Activated CD4-positive, alpha-beta T cell treated with anti-CD3 and anti-CD28 coated beads, Interleukin-2, amount 50 U/mL, for 4 hours (primary cell): ENCODE results near the gene TBC1D5.

Experiments used
- DNase-seq, 2 experiments: peaks; one replicate each; pipeline ENCODE4 v3.0.0-alpha.2; 2020

The TBC1D5 gene

DNA sequence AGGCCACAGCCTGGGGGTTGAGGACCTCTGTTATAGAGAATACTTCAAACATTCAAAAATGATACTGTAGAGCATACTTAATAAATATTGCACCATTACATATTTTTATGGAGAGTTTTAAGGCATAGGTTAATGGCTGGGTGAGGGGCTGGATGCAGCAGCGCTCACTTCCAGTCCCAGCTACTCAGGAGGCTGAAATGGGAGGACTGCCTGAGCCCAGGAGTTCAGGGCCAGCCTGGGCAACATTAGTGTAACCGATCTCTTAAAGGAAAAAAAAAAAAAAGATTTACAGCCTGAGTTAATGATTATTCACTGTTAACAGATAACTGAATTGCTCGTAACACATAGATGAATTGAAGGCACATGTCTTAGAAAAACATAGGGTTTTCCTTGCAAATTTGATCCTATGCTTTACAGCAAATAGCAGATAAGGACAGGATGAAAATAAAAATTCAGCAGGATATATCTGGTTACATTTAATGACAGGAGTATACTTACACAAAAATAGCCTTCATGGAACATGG lies 282.9 kb downstream of the TBC1D5 start:
- no peak for DNase-seq

- DNase-seq = no peak
Measured at GRCh38 chr3:17456650-17457049, 285.8 kb downstream of the TBC1D5 start.

- no peak for DNase-seq
Measured at GRCh38 chr3:17456046-17456445, 286.4 kb downstream of the TBC1D5 start.

DNA sequence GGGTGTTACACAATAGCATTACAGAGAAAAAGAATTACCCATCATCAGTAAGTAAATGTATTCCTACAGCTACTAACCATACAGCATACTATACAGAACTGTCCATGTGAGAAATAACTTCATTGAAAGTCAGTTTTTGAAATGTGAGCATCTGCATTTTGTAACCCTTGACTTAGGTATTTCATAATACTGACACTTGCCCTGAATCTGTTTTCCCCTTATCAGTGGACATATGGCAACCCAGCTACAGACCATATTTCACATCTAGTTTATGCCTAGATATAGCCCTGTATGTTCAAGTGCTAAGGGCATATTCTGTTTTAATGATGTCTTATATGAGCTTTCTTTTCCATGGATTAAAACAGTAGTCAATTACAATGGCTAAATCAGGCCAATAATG lies 297.6 kb downstream of the TBC1D5 start:
- no peak for DNase-seq

GRCh38 chr3:17443142-17443541 lies 299.3 kb downstream of the TBC1D5 start:
- DNase-seq = no peak

GRCh38 chr3:17442332-17443049 lies 299.9 kb downstream of the TBC1D5 start:
- DNase-seq = no peak

DNA sequence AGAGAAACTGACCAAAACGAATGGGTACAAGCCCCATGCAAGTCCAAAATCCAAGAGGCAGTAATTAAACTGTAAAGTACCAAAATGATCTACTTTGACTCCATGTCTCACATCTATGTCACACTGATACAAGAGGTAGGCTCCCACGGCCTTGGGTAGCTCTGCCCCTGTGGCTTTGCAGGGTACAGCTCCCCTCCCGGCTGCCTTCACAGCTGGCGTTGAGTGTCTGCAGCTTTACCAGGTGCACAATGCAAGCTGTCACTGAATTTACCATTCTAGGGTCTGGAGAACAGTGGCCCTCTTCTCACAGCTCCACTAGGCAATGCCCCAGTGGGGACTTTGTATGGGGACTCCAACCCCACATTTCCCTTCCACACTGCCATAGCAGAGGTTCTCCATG lies 308.6 kb downstream of the TBC1D5 start:
- no peak for DNase-seq

DNA sequence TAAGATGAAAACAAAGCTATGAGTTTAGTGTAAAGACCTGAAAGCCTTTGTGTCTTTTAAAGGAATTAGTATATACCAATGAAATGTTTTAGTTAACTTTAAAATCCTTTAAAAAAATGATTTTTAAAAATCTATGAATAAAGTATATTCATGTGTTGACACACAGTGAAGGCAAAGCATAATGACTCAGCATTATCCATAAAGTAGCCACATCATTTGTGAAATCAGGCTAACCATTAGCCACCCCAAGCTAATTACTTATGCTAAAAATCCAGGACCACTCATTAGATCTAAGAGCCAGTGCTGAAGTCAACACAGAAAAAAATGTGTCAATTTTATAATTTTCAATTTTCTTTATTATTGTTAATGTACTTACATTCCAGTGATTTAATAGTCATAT lies 310.2 kb downstream of the TBC1D5 start:
- no peak for DNase-seq

- DNase-seq = no peak
Measured at GRCh38 chr3:17431484-17432045, 310.9 kb downstream of the TBC1D5 start.

DNA sequence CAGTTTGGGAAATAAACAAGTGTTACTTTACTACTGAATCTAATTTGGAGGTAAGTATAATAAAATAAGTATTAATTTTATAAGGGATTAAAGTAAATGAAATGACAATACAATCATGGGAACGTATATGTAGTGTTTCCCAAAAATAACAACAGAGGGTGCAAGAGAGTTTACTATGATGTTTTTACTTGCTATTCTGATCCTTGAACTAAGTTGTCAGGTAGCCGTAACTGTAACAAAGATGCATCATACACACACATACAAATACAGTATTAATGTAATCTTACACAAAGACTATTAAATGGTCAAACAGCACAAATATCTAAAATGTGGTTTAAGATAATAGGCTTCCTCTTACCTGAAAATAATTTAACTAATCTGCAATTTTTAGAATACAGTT lies 311.4 kb downstream of the TBC1D5 start:
- DNase-seq = no peak

DNA sequence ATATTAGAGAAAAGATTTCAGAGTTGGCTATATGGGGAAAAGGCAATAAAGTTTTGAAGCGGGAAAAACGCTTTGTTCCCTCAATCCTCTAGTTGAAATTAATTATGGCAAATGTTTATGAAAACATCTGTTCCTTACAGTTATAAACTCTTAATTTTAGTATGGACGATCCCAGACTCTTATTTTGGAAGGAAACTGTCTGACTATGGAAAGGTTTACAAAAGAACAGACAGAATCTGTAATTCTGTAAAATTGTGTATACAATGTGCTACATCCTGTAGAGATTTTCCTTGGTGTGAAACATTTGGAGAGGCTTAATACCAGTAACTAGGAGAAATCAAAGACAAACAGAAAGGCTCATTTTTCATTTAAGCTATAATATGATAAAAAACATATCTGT lies 311.8 kb downstream of the TBC1D5 start:
- no peak for DNase-seq

GRCh38 chr3:17423786-17424536 lies 318.5 kb downstream of the TBC1D5 start:
- no peak for DNase-seq

DNA sequence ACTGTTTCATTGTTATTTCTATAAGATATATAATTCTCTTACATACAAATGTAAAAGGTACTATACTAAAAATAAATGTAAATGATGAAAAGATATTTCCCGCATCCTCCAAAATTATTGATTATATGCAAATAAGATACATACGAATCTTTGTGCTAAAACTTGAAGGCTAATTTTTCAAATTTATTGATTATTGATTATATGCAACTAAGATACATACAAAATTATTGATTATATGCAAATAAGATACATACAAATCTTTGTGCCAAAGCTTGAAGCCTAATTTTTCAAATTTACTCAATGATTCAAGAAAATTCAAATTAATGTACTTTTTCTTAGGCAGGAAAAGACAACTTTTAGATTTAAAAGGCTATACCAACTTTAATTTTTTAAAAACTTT lies 319.8 kb downstream of the TBC1D5 start:
- DNase-seq = no peak

GRCh38 chr3:17420668-17421067 lies 321.8 kb downstream of the TBC1D5 start:
- no peak for DNase-seq

DNA sequence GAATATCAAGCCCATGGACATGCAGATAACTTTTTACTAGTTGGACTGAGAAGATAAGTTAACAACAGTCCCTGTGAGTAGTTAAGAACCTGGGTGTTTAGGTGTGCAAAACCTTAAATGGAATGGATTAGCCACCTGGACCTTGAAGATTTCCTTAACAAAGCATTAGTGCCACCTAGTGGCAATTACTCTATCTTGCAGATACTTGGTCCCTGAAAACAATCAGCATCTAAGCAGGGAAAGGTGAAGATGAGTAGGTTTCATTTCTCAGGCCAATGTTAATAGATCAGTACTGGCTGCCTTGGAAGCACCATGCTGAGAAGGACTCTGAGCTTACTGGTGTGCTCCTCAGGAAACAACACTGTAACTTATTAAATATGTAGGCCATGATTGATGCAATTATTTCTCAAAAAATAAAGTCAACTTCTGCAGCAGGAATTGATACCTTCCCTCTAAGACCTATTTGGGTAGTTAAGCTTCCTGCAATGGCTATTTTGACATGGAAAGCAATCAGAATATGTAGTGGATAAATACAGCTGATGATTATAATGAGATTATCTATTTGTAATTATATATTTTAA lies 329.4 kb downstream of the TBC1D5 start:
- no peak for DNase-seq

DNA sequence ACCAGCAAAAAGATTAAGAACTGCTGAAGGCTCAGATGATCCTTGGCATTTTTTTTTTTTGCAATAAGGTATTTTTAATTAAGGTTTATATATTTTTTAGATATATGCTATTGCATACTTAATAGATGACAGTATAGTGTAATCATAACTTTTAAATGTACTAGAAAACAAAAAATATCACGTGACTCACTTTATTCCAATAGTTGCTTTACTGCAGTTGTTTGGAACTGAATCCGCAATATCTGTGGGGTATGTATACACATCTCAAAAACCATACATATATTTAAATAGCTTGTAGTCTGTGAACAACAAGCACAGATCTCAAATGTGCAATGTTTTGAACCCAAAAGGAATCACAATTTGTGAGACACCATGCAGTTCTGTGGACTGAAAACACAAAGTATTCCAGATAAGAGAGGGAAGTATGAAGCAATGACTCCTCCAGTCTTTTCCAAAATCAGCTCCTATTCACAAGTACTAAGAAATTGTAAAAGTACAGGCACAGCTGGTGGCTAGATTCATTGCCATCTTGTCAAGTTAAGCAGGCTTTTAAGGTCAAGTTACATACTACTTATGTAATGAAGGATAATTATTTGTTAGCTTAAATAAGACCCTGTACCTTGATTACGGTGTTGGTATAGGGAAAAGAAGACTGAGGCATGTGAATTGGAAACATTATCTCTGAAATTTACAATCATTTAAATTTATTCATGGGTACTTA lies 331.1 kb downstream of the TBC1D5 start:
- no peak for DNase-seq

DNA sequence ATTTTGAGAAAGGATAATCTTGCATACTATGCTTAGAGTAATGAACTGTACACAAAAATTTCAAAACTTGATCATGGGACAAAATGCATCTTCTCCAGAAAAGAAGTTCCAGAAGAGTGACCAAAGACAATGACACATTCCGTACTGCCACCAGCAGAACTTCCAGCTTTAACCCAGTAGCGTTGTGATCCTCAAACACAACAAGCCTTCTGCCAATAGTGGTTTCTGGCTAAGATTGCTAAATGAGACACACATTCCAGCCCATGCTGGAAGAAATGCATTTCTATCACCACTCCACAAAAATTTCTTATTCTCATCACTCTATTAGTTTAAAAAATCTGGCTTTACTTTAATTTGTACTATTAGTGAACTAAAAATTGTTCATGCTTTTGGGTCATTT lies 334.9 kb downstream of the TBC1D5 start:
- no peak for DNase-seq

DNA sequence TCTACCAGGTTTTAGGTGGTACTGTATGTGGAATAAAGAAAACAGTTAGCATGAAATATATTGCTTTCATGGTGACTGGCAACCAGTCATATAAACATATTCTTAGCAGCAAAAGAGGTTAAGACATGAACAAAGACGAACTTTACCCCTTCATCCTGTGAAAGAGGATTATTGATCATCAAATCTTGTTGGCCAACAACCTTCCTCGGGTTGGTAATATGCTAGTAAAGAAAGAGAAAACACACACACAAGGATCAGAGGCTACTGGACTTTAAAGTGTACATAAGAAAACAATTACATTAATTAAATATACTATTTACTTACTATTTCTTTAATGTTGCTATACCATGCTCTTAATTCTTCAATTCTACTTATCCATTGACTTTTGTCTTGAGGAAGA lies 337.9 kb downstream of the TBC1D5 start:
- DNase-seq = no peak

DNA sequence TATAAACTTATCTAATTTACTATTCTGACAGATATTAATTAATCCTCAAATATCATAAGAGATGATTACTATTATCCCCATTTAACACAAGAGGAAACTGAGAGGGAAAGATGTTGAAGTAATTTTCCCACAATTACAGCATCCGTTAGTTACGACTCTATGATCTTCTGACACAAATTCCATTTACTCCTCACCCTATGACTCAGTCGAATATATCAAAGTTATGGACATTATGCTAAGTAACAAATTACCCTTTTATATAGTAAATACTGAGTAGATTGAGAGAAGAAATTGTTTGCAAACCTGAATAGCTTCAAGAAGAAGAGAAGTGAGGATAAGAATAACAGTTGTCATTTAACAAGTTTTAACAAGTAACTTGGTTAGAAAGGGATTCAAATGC lies 340.0 kb downstream of the TBC1D5 start:
- no peak for DNase-seq

GRCh38 chr3:17401912-17402311 lies 340.5 kb downstream of the TBC1D5 start:
- no peak for DNase-seq

DNA sequence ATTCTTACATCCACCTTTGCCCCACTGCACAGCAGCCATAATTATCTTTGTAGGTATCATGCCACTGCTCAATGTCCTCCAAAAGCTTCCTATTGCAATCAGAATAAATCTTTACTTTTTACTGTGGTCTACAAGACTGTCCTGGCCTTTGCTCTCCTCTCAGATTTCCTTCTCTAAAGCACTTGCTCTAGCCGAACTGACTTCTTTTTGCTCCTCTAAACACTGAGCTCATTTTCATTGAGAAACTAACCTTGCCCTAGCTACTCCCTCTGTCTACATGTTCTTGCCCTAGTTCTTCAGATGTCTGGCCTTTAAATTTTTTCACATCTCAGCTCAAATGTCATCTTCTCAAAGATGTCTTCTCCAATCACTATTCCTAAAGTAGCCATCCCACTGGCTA lies 342.8 kb downstream of the TBC1D5 start:
- no peak for DNase-seq

GRCh38 chr3:17398959-17399551 lies 343.4 kb downstream of the TBC1D5 start:
- DNase-seq = no peak

- no peak for DNase-seq
Measured at GRCh38 chr3:17396036-17396435, 346.4 kb downstream of the TBC1D5 start.
